ENCODE measurements around the gene NUDC.

DNA sequence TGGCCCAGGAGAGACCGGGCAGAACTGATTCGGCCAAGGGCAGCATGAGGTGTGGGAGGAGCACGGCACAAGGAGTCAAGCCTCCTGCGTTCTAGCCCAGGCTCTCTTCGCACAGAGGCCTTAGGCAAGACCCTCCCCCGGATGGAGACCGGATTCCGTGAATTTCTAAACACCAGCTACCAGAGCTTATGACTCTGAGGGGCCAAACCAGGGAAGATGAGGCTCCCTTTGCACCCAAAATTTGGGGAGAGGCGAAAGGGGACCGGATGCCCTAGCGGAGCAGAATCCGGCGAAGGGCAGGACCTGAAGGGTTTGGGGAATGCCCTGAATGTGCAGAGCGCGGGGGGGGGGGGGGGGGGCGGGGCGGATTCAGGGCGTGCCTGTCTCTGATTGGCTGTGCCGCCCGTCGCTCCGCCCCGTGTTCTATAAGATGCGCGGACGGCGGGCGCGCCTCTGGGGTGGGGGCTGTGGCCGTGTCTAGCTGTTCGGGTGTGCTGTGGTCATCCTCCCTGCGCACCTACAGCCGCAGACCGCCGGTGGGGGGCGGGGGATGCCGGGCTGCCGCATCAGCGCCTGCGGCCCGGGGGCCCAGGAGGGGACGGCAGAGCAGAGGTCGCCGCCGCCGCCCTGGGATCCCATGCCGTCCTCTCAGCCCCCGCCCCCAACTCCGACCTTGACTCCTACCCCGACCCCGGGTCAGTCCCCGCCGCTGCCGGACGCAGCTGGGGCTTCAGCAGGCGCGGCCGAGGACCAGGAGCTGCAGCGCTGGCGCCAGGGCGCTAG is 71.9 kb downstream of the NUDC start, which contains the start of gene TRNP1:
- TF ChIP-seq, protein P1, sequence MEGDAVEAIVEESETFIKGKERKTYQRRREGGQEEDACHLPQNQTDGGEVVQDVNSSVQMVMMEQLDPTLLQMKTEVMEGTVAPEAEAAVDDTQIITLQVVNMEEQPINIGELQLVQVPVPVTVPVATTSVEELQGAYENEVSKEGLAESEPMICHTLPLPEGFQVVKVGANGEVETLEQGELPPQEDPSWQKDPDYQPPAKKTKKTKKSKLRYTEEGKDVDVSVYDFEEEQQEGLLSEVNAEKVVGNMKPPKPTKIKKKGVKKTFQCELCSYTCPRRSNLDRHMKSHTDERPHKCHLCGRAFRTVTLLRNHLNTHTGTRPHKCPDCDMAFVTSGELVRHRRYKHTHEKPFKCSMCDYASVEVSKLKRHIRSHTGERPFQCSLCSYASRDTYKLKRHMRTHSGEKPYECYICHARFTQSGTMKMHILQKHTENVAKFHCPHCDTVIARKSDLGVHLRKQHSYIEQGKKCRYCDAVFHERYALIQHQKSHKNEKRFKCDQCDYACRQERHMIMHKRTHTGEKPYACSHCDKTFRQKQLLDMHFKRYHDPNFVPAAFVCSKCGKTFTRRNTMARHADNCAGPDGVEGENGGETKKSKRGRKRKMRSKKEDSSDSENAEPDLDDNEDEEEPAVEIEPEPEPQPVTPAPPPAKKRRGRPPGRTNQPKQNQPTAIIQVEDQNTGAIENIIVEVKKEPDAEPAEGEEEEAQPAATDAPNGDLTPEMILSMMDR (IDR thresholded peaks at IDR 0.05) = no peak
- peak in 1 of 2 donors; percentile 56 for TF ChIP-seq POLR2A (IDR thresholded peaks at IDR 0.05)
